Gastrocnemius medialis (tissue), 4 donors: ENCODE measurements around the gene VNN1.

Experiments
- POLR2A ChIP-seq, 2 donors: fragments of 450-650 bp; IDR thresholded peaks; one replicate each; pipeline ENCODE4 v1.6.1; 2017; ENCODE audit warnings: antibody characterized with exemption in 2 of 2, mild to moderate bottlenecking in 2 of 2, moderate library complexity in 2 of 2
- TF ChIP-seq, protein P1 (sequence below), 5 experiments: fragments of 450-650 bp in 3 of 5; fragments of 200-600 bp in 2 of 5; sonication (generic) in 2 of 5; IDR thresholded peaks in 4 of 5; conservative IDR thresholded peaks in 1 of 5; 1 replicate in 4 of 5; 2 replicates in 1 of 5; pipeline ENCODE4 v1.5.1; 2016 to 2019; ENCODE audit warnings: antibody characterized with exemption in 5 of 5, mild to moderate bottlenecking in 3 of 5, moderate library complexity in 3 of 5

DNA sequence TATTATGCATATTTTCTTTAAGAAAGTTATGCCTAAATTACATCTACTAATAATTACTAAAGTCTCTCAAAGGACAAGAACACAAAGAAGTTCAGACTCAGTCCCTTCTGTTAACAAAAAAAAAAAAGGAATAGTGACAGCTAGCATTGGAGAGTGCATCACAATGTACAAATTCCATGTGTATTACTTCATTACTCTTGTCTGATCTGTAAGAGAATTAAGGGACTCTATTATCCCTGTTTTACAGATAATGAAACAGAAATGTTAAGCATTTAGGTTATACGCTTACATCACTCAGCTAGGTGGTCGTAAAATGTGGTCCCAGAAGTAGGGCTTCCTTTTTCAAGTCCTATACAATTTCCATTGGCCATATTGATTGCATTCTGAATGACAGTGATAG, 17.2 kb upstream of the VNN1 start:
- TF ChIP-seq, protein P1, sequence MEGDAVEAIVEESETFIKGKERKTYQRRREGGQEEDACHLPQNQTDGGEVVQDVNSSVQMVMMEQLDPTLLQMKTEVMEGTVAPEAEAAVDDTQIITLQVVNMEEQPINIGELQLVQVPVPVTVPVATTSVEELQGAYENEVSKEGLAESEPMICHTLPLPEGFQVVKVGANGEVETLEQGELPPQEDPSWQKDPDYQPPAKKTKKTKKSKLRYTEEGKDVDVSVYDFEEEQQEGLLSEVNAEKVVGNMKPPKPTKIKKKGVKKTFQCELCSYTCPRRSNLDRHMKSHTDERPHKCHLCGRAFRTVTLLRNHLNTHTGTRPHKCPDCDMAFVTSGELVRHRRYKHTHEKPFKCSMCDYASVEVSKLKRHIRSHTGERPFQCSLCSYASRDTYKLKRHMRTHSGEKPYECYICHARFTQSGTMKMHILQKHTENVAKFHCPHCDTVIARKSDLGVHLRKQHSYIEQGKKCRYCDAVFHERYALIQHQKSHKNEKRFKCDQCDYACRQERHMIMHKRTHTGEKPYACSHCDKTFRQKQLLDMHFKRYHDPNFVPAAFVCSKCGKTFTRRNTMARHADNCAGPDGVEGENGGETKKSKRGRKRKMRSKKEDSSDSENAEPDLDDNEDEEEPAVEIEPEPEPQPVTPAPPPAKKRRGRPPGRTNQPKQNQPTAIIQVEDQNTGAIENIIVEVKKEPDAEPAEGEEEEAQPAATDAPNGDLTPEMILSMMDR (IDR thresholded peaks at IDR 0.05 in 4 of 5, conservative IDR thresholded peaks at IDR 0.05 in 1 of 5), result no peak
- TF ChIP-seq POLR2A (IDR thresholded peaks at IDR 0.05), result no peak
